ENCODE results near the gene NHS. TPM values are rescaled to one million over a fixed set of nuclear protein-coding genes. Genes with fewer than 3 reads are reported as not detected.

NHS gene
- total RNA-seq, 1 donor from 2014 or later: 7.3 TPM

DNA sequence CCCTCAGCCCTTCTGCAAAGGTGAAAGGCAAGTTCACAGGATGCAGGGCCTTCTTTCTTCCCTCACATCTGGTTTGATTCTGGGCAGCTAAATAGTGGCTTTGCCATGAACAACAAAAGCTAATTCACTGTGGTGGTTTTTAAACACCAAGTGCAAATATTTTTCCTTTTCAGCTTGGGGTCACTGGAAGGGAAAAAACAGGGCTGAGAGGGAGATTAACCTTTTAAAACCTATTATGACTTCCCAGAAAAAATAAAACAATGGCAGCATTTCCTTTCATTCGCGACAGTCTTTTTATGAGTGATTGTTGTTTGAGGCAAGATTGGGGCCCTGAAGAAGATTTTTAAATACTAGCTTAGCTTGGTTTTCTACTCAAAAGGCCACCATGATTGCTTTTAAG is 258.5 kb downstream of the NHS start:
- no peak for DNase-seq
- Mint-ChIP-seq H3K9me3 (no peaks in the 10 kb centered on the region), H3K27ac (peak overlapping the region; percentile 68), H3K27me3 (no peaks in the 10 kb centered on the region), H3K4me3 (peak overlapping the region; percentile 49), H3K36me3 (ENCODE audit: low read depth) (no peaks in the 10 kb centered on the region), H3K4me1 (peaks cover 5% of the 10 kb centered on the region)
- intact Hi-C loops (cut with micrococcal nuclease): loop anchor here (2.0 kb wide), 2 partner anchors 21 to 49 kb away; no protein-coding TSS in a partner anchor

DNA sequence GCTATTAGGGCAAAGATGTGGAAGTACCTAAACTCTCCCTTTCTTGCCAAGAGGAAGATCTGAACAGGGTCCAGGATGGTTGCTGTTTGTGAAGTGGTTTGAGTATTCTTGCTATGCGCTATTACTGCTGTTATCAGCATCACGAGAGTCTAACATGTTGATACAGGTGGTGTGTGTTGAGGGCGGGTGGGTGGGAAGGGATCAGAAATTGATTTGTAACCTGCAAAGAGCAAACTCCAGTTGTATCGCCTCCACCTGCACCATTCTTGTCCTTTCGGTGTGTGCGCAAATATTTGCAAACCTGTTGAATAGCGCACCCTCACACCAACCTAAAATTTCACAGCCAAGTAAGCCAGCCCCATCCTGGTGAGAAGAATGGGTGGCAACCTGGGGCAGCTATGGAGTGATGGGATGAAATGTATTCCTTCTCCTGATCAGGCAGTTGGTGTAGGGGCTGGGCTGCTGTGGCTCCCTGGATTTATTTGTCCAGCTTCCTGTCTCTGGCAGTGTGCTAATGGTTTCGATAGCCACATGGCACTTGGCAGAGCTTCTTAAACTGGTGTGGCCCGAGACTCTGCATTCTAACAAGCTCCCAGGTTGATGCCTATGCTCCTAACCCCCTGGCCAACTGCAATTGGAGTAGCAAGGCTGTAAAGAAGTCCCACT is 259.7 kb downstream of the NHS start:
- no peaks in the 10 kb centered on the region for H3K36me3 Mint-ChIP-seq (ENCODE audit: low read depth)
- no peaks in the 10 kb centered on the region for H3K27me3 Mint-ChIP-seq
- no peaks in the 10 kb centered on the region for H3K9me3 Mint-ChIP-seq
- DNase-seq: no peak
- no peak overlapping the region for H3K27ac Mint-ChIP-seq
- no peak overlapping the region for H3K4me3 Mint-ChIP-seq
- intact Hi-C loops (cut with micrococcal nuclease): no loop called here
- H3K4me1 Mint-ChIP-seq: peaks cover 5% of the 10 kb centered on the region

- H3K9me3 Mint-ChIP-seq: no peaks in the 10 kb centered on the region
- intact Hi-C loops (cut with micrococcal nuclease): no loop called here
- no peak overlapping the region for H3K4me3 Mint-ChIP-seq
- no peaks in the 10 kb centered on the region for H3K36me3 Mint-ChIP-seq (ENCODE audit: low read depth)
- H3K27me3 Mint-ChIP-seq: no peaks in the 10 kb centered on the region
- H3K27ac Mint-ChIP-seq: no peak overlapping the region
- no peak for DNase-seq
- H3K4me1 Mint-ChIP-seq: peaks cover 5% of the 10 kb centered on the region
These were observed 260.2 kb downstream of the NHS start for GRCh38 chrX:17635231-17635630.

GRCh38 chrX:17637235-17637634 is 262.2 kb downstream of the NHS start:
- Mint-ChIP-seq H3K9me3 (no peaks in the 10 kb centered on the region), H3K4me3 (no peak overlapping the region), H3K36me3 (ENCODE audit: low read depth) (no peaks in the 10 kb centered on the region), H3K4me1 (peaks cover 5% of the 10 kb centered on the region), H3K27ac (no peak overlapping the region), H3K27me3 (no peaks in the 10 kb centered on the region)
- no peak for DNase-seq
- intact Hi-C loops (cut with micrococcal nuclease): no loop called here

DNA sequence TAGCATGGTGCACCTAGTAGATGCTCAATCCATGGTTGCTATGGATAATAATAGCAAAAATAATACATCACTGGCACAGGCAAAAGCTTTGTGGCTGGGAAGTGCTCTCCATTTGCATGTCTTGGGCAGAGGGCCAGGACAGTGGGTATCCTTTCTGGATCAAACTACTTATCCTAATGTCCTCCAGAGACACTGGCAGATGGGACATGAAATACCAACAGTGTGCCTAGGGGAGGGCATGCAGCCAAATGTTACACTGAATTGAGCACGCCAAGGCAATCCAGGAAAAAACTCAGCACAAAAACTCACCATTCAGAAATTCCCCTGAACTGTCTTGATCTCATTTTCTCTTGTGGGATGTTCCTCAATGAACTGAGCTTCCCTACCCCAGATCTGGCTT is 263.7 kb downstream of the NHS start:
- Mint-ChIP-seq H3K27ac (no peak overlapping the region), H3K9me3 (no peaks in the 10 kb centered on the region), H3K4me3 (no peak overlapping the region), H3K27me3 (no peaks in the 10 kb centered on the region), H3K36me3 (ENCODE audit: low read depth) (no peaks in the 10 kb centered on the region), H3K4me1 (peaks cover 1% of the 10 kb centered on the region)
- intact Hi-C loops (cut with micrococcal nuclease): no loop called here
- DNase-seq: no peak

GRCh38 chrX:17642891-17643290 is 267.9 kb downstream of the NHS start:
- peaks cover 3% of the 10 kb centered on the region for H3K27me3 Mint-ChIP-seq
- H3K4me1 Mint-ChIP-seq: peaks cover 1% of the 10 kb centered on the region
- no peaks in the 10 kb centered on the region for H3K9me3 Mint-ChIP-seq
- no peaks in the 10 kb centered on the region for H3K36me3 Mint-ChIP-seq (ENCODE audit: low read depth)
- intact Hi-C loops (cut with micrococcal nuclease): no loop called here
- no peak overlapping the region for H3K4me3 Mint-ChIP-seq
- no peak overlapping the region for H3K27ac Mint-ChIP-seq
- DNase-seq: no peak

GRCh38 chrX:17643528-17643927 is 268.5 kb downstream of the NHS start:
- intact Hi-C loops (cut with micrococcal nuclease): no loop called here
- no peak overlapping the region for H3K27ac Mint-ChIP-seq
- peaks cover 1% of the 10 kb centered on the region for H3K4me1 Mint-ChIP-seq
- no peaks in the 10 kb centered on the region for H3K9me3 Mint-ChIP-seq
- no peak for DNase-seq
- peaks cover 3% of the 10 kb centered on the region for H3K27me3 Mint-ChIP-seq
- H3K4me3 Mint-ChIP-seq: no peak overlapping the region
- no peaks in the 10 kb centered on the region for H3K36me3 Mint-ChIP-seq (ENCODE audit: low read depth)

GRCh38 chrX:17644001-17644400 is 269.0 kb downstream of the NHS start:
- no peaks in the 10 kb centered on the region for H3K36me3 Mint-ChIP-seq (ENCODE audit: low read depth)
- H3K4me3 Mint-ChIP-seq: no peak overlapping the region
- no peaks in the 10 kb centered on the region for H3K9me3 Mint-ChIP-seq
- intact Hi-C loops (cut with micrococcal nuclease): no loop called here
- H3K27ac Mint-ChIP-seq: no peak overlapping the region
- H3K4me1 Mint-ChIP-seq: peaks cover 1% of the 10 kb centered on the region
- peaks cover 3% of the 10 kb centered on the region for H3K27me3 Mint-ChIP-seq
- DNase-seq: no peak

- Mint-ChIP-seq H3K36me3 (ENCODE audit: low read depth) (peaks cover 4% of the 10 kb centered on the region), H3K4me3 (peak overlapping the region; percentile 91), H3K4me1 (peaks cover 23% of the 10 kb centered on the region), H3K9me3 (peaks cover 7% of the 10 kb centered on the region), H3K27me3 (peaks cover 2% of the 10 kb centered on the region), H3K27ac (peak overlapping the region; percentile 89)
- intact Hi-C loops (cut with micrococcal nuclease): loop anchor here (2.0 to 10.0 kb wide), 2 partner anchors 21 to 59 kb away; no protein-coding TSS in a partner anchor
- DNase-seq: peak; percentile 80
These were observed 279.1 kb downstream of the NHS start for GRCh38 chrX:17654116-17654515.

DNA sequence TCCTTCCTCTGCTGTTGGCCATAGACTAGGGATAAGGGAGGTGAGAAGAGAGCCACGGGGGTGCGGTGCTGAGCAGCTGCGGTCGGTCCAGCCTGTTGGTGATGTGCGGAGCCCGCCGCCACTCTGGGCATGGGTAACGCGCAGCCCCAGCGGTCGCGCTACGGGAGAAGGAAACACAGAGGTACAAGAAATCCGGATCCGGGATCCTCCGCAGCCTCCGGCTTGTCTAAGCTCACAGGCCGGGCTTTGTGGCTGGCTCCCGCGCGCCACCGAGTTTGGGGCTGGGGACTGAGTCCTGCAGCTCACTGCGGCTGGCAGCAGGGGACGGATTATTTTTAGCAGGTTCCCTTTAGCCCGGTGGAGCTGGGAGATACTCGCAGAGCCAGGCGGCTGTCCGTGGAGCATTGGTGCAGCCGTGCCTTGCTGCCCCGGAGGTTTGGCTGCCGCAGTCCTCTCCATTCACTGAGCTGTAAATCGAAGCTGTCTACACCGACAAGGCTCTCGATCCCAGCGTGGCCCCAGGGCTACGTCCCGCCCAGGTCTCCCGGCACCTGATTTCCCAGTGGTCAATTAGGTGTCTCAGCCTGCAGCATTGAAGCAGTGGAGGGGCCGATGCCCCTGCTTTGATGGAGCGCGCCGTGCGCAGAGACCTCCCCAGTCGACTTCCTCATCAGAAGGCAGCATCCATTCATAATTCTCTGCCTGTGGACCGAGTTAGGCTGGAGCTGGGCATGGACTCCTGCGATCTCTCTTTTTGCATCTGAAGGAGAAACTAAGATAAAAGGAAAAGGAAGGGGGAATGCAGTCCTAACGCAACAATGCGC is 280.4 kb downstream of the NHS start:
- Mint-ChIP-seq H3K4me1 (peaks cover 23% of the 10 kb centered on the region), H3K9me3 (peaks cover 7% of the 10 kb centered on the region), H3K27ac (peak overlapping the region; percentile 89), H3K4me3 (peak overlapping the region; percentile 91), H3K27me3 (peaks cover 2% of the 10 kb centered on the region), H3K36me3 (ENCODE audit: low read depth) (peaks cover 4% of the 10 kb centered on the region)
- intact Hi-C loops (cut with micrococcal nuclease): loop anchor here (1.0 to 10.0 kb wide), 4 partner anchors 14 to 83 kb away; no protein-coding TSS in a partner anchor
- DNase-seq: peak; percentile 70

- intact Hi-C loops (cut with micrococcal nuclease): loop anchor here (2.0 to 10.0 kb wide), 2 partner anchors 61 to 83 kb away; no protein-coding TSS in a partner anchor
- H3K27ac Mint-ChIP-seq: peak overlapping the region; percentile 89
- peaks cover 7% of the 10 kb centered on the region for H3K9me3 Mint-ChIP-seq
- peak overlapping the region; percentile 91 for H3K4me3 Mint-ChIP-seq
- peak; percentile 53 for DNase-seq
- H3K4me1 Mint-ChIP-seq: peaks cover 23% of the 10 kb centered on the region
- H3K36me3 Mint-ChIP-seq (ENCODE audit: low read depth): peaks cover 4% of the 10 kb centered on the region
- H3K27me3 Mint-ChIP-seq: peaks cover 2% of the 10 kb centered on the region
These were observed 281.0 kb downstream of the NHS start for GRCh38 chrX:17656035-17656418.

DNA sequence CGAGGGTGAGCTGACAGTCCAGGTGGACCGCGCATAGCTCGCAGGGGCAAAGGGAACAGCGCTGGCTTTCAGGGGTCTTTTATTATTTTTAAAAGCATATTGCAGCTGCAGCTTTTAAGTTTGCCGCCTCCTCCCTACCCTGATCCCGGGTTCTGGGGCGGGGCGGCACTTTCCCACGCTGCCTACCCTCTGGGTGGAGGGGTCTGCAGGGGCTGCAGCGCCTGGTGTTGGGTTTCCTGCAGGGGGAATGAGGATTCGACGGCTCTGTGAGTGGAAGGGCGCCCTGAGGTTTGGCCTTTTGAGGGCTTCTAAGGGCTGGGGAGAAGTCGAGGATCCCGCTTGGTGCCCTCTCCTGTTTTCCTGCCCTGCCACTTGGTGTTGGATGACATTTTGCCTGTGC is 281.6 kb downstream of the NHS start:
- peaks cover 20% of the 10 kb centered on the region for H3K4me1 Mint-ChIP-seq
- H3K36me3 Mint-ChIP-seq (ENCODE audit: low read depth): peaks cover 4% of the 10 kb centered on the region
- H3K4me3 Mint-ChIP-seq: peak overlapping the region; percentile 74
- no peak for DNase-seq
- intact Hi-C loops (cut with micrococcal nuclease): loop anchor here (2.0 to 10.0 kb wide), 2 partner anchors 62 to 82 kb away; no protein-coding TSS in a partner anchor
- H3K27me3 Mint-ChIP-seq: peaks cover 2% of the 10 kb centered on the region
- peaks cover 7% of the 10 kb centered on the region for H3K9me3 Mint-ChIP-seq
- H3K27ac Mint-ChIP-seq: peak overlapping the region; percentile 66

GRCh38 chrX:17662391-17662790 is 287.4 kb downstream of the NHS start:
- Mint-ChIP-seq H3K9me3 (no peaks in the 10 kb centered on the region), H3K4me3 (no peak overlapping the region), H3K36me3 (ENCODE audit: low read depth) (no peaks in the 10 kb centered on the region), H3K27me3 (no peaks in the 10 kb centered on the region), H3K27ac (no peak overlapping the region), H3K4me1 (no peaks in the 10 kb centered on the region)
- no peak for DNase-seq
- intact Hi-C loops (cut with micrococcal nuclease): no loop called here

DNA sequence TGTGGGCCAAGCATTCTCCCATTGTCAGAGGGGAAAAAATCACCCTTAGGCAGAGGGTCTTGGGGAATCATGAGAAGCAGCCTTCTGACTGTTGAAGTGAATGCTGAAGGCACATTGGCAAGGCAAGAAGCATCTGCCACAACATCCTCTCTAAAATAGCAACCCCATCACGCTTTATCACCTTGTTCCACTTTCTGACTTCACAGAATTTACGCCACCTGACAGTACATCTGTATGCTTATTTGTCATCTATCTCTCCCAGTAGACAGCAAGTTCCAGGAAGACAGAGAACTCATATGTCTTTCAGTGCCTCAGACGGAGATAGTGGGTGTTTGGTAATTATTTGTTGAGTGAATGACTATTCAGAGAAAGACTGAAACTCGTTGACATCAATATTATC is 293.9 kb downstream of the NHS start:
- Mint-ChIP-seq H3K4me1 (peaks cover 14% of the 10 kb centered on the region), H3K9me3 (peaks cover 3% of the 10 kb centered on the region), H3K36me3 (ENCODE audit: low read depth) (peaks cover 5% of the 10 kb centered on the region), H3K27ac (peak overlapping the region; percentile 78), H3K4me3 (no peak overlapping the region), H3K27me3 (no peaks in the 10 kb centered on the region)
- intact Hi-C loops (cut with micrococcal nuclease): loop anchor here (1.0 kb wide), 1 partner anchor 14 kb away; no protein-coding TSS in a partner anchor
- DNase-seq: peak; percentile 53
